Measurements from ENCODE around the gene IL31RA. TPM values are rescaled to one million over a fixed set of nuclear protein-coding genes. Genes with fewer than 3 reads are reported as not detected.
A peak's percentile ranks its signal among the peaks of the same experiment; 100 is the strongest.

The IL31RA gene
- total RNA-seq, 1 donor from 2014 or later: 5.7 TPM

DNA sequence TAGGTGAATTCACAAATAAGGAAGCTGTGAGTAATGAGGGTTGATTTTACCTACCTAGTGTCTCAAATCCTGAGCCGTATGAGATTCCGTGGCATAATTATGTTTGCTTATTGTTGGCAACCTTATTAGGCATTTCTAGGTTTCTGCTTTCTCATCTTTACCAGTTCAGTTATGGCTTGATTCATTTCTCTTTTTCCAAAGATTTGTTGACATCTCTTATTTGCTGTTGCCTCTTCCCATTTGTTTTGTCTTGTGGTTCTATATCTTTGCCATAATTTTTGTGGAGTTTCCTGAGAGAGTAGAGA lies 470 bp downstream of the IL31RA start:
- peaks cover 32% of the 10 kb centered on the region for H3K4me1 Mint-ChIP-seq (ENCODE audit: low read depth, unreplicated experiment)
- H3K27ac Mint-ChIP-seq (ENCODE audit: unreplicated experiment): peak overlapping the region; percentile 89
- no peaks in the 10 kb centered on the region for H3K9me3 Mint-ChIP-seq (ENCODE audit: unreplicated experiment)
- H3K4me3 ChIP-seq (ENCODE audit: insufficient read depth, low read depth, low read length): peak overlapping the region; percentile 61
- no peaks in the 10 kb centered on the region for H3K36me3 Mint-ChIP-seq (ENCODE audit: low read depth, unreplicated experiment)
- no peaks in the 10 kb centered on the region for H3K36me3 ChIP-seq (ENCODE audit: insufficient read depth, low read length)
- no peaks in the 10 kb centered on the region for H3K27me3 Mint-ChIP-seq (ENCODE audit: low read depth, unreplicated experiment)
- no peaks in the 10 kb centered on the region for H3K79me2 ChIP-seq (ENCODE audit: insufficient read depth, low read length)
- H2AFZ ChIP-seq (ENCODE audit: low read depth, low read length): peak overlapping the region; percentile 39
- no peaks in the 10 kb centered on the region for H3K9me3 ChIP-seq (ENCODE audit: insufficient read depth, low read depth, low read length)
- peaks cover 19% of the 10 kb centered on the region for H3K4me1 ChIP-seq (ENCODE audit: insufficient read depth, low read length)
- no peak for DNase-seq (ENCODE audit: low read depth)
- peak overlapping the region; percentile 87 for H3K4me2 ChIP-seq (ENCODE audit: low read length)
- H3K27ac ChIP-seq (ENCODE audit: low read depth, low read length): peak overlapping the region; percentile 71
- H3K27me3 ChIP-seq (ENCODE audit: insufficient read depth, low read length): no peaks in the 10 kb centered on the region
- FAIRE-seq: no peak
- TF ChIP-seq, protein P1, sequence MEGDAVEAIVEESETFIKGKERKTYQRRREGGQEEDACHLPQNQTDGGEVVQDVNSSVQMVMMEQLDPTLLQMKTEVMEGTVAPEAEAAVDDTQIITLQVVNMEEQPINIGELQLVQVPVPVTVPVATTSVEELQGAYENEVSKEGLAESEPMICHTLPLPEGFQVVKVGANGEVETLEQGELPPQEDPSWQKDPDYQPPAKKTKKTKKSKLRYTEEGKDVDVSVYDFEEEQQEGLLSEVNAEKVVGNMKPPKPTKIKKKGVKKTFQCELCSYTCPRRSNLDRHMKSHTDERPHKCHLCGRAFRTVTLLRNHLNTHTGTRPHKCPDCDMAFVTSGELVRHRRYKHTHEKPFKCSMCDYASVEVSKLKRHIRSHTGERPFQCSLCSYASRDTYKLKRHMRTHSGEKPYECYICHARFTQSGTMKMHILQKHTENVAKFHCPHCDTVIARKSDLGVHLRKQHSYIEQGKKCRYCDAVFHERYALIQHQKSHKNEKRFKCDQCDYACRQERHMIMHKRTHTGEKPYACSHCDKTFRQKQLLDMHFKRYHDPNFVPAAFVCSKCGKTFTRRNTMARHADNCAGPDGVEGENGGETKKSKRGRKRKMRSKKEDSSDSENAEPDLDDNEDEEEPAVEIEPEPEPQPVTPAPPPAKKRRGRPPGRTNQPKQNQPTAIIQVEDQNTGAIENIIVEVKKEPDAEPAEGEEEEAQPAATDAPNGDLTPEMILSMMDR (IDR thresholded peaks at IDR 0.05; ENCODE audit: insufficient read depth, low read depth, low read length): no peak
- TF ChIP-seq EZH2 (IDR thresholded peaks at IDR 0.05; ENCODE audit: insufficient read depth, low read length): no peak
- peak overlapping the region; percentile 55 for H3K4me3 Mint-ChIP-seq (ENCODE audit: unreplicated experiment)
- peak overlapping the region; percentile 73 for H3K9ac ChIP-seq (ENCODE audit: low read length)
- no peaks in the 10 kb centered on the region for H4K20me1 ChIP-seq (ENCODE audit: insufficient read depth, low read length)

DNA sequence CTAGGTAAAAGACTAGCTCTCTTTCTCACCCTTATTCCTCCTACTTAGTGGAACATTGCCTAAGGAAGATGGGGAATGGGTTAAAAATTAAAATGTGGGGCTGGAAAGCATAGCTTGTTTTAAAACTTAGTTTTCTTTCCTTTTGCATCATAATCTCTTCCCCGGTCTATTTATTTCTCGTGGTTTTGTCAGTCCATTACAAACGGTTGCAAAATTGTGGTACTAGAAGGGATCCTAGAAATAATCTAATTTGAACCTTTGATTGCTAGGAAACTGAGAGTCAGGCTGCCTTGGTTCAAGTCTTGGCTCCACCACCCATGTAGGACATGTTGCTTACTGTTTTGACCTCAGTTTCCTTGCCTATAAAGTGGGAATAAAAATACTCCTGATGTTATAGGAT lies 1.3 kb downstream of the IL31RA start:
- H3K4me2 ChIP-seq (ENCODE audit: low read length): no peak overlapping the region
- Mint-ChIP-seq H3K4me1 (ENCODE audit: low read depth, unreplicated experiment) (peaks cover 39% of the 10 kb centered on the region), H3K27me3 (ENCODE audit: low read depth, unreplicated experiment) (no peaks in the 10 kb centered on the region), H3K36me3 (ENCODE audit: low read depth, unreplicated experiment) (no peaks in the 10 kb centered on the region), H3K27ac (ENCODE audit: unreplicated experiment) (no peak overlapping the region), H3K4me3 (ENCODE audit: unreplicated experiment) (no peak overlapping the region), H3K9me3 (ENCODE audit: unreplicated experiment) (no peaks in the 10 kb centered on the region)
- no peaks in the 10 kb centered on the region for H3K27me3 ChIP-seq (ENCODE audit: insufficient read depth, low read length)
- no peak overlapping the region for H3K9ac ChIP-seq (ENCODE audit: low read length)
- H3K9me3 ChIP-seq (ENCODE audit: insufficient read depth, low read depth, low read length): no peaks in the 10 kb centered on the region
- no peak overlapping the region for H3K4me3 ChIP-seq (ENCODE audit: insufficient read depth, low read depth, low read length)
- no peak for DNase-seq (ENCODE audit: low read depth)
- no peaks in the 10 kb centered on the region for H3K79me2 ChIP-seq (ENCODE audit: insufficient read depth, low read length)
- H3K36me3 ChIP-seq (ENCODE audit: insufficient read depth, low read length): no peaks in the 10 kb centered on the region
- no peak for FAIRE-seq
- peaks cover 19% of the 10 kb centered on the region for H3K4me1 ChIP-seq (ENCODE audit: insufficient read depth, low read length)
- H2AFZ ChIP-seq (ENCODE audit: low read depth, low read length): no peak overlapping the region
- no peak overlapping the region for H3K27ac ChIP-seq (ENCODE audit: low read depth, low read length)
- TF ChIP-seq, protein P1 (IDR thresholded peaks at IDR 0.05; ENCODE audit: insufficient read depth, low read depth, low read length): no peak
- no peak for TF ChIP-seq EZH2 (IDR thresholded peaks at IDR 0.05; ENCODE audit: insufficient read depth, low read length)
- H4K20me1 ChIP-seq (ENCODE audit: insufficient read depth, low read length): no peaks in the 10 kb centered on the region

DNA sequence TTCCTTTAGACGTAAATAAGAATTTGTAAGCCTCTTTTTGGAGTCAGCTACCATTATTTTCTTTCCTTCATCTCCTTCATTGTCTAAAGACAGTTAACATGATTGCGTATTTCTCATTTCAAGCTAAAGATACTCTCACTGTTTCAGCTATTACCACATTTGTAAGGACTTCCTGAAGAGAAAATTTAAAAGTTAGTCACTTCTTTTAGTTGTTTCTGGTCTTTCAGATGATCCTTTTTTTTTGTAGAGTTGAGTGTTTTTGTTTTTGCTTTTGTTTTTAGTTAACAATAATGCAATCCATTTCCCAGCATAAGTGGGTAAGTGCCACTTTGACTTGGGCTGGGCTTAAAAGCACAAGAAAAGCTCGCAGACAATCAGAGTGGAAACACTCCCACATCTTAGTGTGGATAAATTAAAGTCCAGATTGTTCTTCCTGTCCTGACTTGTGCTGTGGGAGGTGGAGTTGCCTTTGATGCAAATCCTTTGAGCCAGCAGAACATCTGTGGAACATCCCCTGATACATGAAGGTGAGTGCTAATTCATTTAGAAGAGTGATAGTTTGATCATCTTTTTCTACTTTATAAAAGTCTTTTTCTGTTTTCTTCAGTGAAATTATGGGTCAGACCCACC lies 2.0 kb downstream of the IL31RA start:
- no peaks in the 10 kb centered on the region for H3K27me3 Mint-ChIP-seq (ENCODE audit: low read depth, unreplicated experiment)
- no peak overlapping the region for H2AFZ ChIP-seq (ENCODE audit: low read depth, low read length)
- FAIRE-seq: no peak
- no peaks in the 10 kb centered on the region for H3K9me3 Mint-ChIP-seq (ENCODE audit: unreplicated experiment)
- no peak overlapping the region for H3K4me3 Mint-ChIP-seq (ENCODE audit: unreplicated experiment)
- peaks cover 38% of the 10 kb centered on the region for H3K4me1 Mint-ChIP-seq (ENCODE audit: low read depth, unreplicated experiment)
- H3K4me2 ChIP-seq (ENCODE audit: low read length): no peak overlapping the region
- no peak overlapping the region for H3K27ac ChIP-seq (ENCODE audit: low read depth, low read length)
- no peak overlapping the region for H3K9ac ChIP-seq (ENCODE audit: low read length)
- no peaks in the 10 kb centered on the region for H3K79me2 ChIP-seq (ENCODE audit: insufficient read depth, low read length)
- TF ChIP-seq, protein P1 (IDR thresholded peaks at IDR 0.05; ENCODE audit: insufficient read depth, low read depth, low read length): no peak
- no peak for TF ChIP-seq EZH2 (IDR thresholded peaks at IDR 0.05; ENCODE audit: insufficient read depth, low read length)
- H3K4me3 ChIP-seq (ENCODE audit: insufficient read depth, low read depth, low read length): no peak overlapping the region
- H4K20me1 ChIP-seq (ENCODE audit: insufficient read depth, low read length): no peaks in the 10 kb centered on the region
- H3K4me1 ChIP-seq (ENCODE audit: insufficient read depth, low read length): peaks cover 19% of the 10 kb centered on the region
- H3K36me3 Mint-ChIP-seq (ENCODE audit: low read depth, unreplicated experiment): no peaks in the 10 kb centered on the region
- no peak overlapping the region for H3K27ac Mint-ChIP-seq (ENCODE audit: unreplicated experiment)
- no peak for DNase-seq (ENCODE audit: low read depth)
- no peaks in the 10 kb centered on the region for H3K36me3 ChIP-seq (ENCODE audit: insufficient read depth, low read length)
- no peaks in the 10 kb centered on the region for H3K9me3 ChIP-seq (ENCODE audit: insufficient read depth, low read depth, low read length)
- H3K27me3 ChIP-seq (ENCODE audit: insufficient read depth, low read length): no peaks in the 10 kb centered on the region
